Measurements from ENCODE around the gene MDM1. TPM values are rescaled to one million over a fixed set of nuclear protein-coding genes. Genes with fewer than 3 reads are reported as not detected.

Gene MDM1
- total RNA-seq, 1 experiment from 2014 or later, result 18.6 TPM

GRCh38 chr12:68358532-68359485 is 26.6 kb upstream of the MDM1 start:
- DNase-seq (ENCODE audit: low read depth), result peak; percentile 95
- in situ Hi-C loops (cut with HindIII; ENCODE audit: low pct_unique_long_range_greater_than_20kb, low sequenced_read_pairs), result no loop called here

DNA sequence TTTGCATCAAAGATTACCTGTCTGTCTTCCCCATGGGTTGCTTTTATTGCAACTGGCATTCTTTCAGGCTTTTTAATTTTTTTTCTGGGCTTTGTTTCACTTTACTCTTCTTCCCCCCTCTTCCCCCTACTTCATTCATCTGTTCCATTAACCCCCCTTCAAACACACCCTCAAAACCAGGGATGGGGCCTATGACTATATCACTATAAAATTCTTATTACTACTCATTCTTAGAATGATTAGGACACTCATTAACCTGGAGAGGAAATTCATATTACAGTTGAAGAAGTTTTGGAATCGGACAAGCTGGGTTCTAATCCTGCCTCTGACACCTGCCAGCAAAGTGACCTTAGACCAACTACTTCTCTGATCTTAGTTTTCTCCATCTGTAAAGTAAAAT is 24.8 kb upstream of the MDM1 start:
- in situ Hi-C loops (cut with HindIII; ENCODE audit: low pct_unique_long_range_greater_than_20kb, low sequenced_read_pairs), result no loop called here

DNA sequence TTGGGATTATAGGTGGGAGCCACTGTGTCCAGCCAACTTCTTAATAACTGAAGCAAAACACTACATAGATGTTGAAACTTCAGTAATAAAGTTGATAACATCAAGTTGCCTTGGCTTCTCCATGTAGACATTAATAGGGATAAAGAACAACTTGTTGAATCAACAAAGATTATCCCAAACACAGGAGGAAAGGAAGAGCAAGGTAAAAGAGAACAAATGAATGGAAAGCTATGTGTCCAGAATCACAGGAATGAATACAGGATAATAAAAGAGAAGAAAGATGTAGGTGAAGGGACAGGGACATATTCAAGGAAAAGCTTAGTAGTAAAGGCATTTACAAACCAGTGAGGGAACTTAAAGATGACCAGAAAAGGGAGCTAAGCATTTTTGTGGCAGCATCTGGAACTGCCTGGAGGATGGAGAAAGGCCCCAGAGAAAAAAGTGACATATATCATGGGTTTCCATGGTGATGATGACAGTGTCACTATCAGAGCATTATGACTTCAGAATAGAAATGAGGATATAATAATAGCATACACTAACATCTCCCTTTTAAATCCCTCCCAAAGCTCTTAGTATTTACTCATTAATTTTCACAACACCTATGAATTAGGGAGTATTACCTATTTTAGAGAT is 24.0 kb upstream of the MDM1 start:
- DNase-seq (ENCODE audit: low read depth), result no peak
- in situ Hi-C loops (cut with HindIII; ENCODE audit: low pct_unique_long_range_greater_than_20kb, low sequenced_read_pairs), result no loop called here

More for the DNA sequence above, 24.8 kb upstream of the MDM1 start:
- DNase-seq (ENCODE audit: low read depth), result no peak

- no peak for DNase-seq (ENCODE audit: low read depth)
- in situ Hi-C loops (cut with HindIII; ENCODE audit: low pct_unique_long_range_greater_than_20kb, low sequenced_read_pairs), result no loop called here
These were observed 22.9 kb upstream of the MDM1 start for GRCh38 chr12:68354977-68355541.

- no peak for DNase-seq (ENCODE audit: low read depth)
- in situ Hi-C loops (cut with HindIII; ENCODE audit: low pct_unique_long_range_greater_than_20kb, low sequenced_read_pairs), result no loop called here
These were observed 19.9 kb upstream of the MDM1 start for GRCh38 chr12:68352067-68352466.

GRCh38 chr12:68350753-68351152 is 18.6 kb upstream of the MDM1 start:
- in situ Hi-C loops (cut with HindIII; ENCODE audit: low pct_unique_long_range_greater_than_20kb, low sequenced_read_pairs), result no loop called here
- DNase-seq (ENCODE audit: low read depth), result no peak

- peak; percentile 63 for DNase-seq (ENCODE audit: low read depth)
- in situ Hi-C loops (cut with HindIII; ENCODE audit: low pct_unique_long_range_greater_than_20kb, low sequenced_read_pairs), result no loop called here
These were observed 17.9 kb upstream of the MDM1 start for GRCh38 chr12:68349921-68350606.

- DNase-seq (ENCODE audit: low read depth), result peak; percentile 68
- in situ Hi-C loops (cut with HindIII; ENCODE audit: low pct_unique_long_range_greater_than_20kb, low sequenced_read_pairs), result no loop called here
These were observed 17.1 kb upstream of the MDM1 start for GRCh38 chr12:68349220-68349621.

GRCh38 chr12:68348419-68348818 is 16.3 kb upstream of the MDM1 start:
- DNase-seq (ENCODE audit: low read depth), result no peak

DNA sequence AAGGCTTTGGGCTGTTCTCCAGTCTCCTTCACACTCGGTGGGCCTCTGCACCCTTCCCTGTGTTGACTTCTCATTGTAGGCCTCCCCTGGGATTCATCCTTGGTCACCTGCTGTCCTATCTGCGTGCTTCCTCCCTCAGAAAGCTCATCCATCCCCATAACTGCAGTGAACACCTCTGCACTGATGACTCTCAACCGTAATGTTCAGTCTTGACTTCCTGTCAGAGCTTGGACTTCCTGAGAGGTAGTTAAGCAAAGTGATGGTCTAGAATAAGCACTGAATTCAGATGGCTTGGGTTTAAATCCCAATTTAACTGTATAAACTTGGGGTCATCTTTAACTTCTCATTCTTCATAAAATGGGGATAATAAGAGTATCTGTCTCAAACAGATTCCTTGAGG is 13.6 kb upstream of the MDM1 start:
- in situ Hi-C loops (cut with HindIII; ENCODE audit: low pct_unique_long_range_greater_than_20kb, low sequenced_read_pairs), result no loop called here
- DNase-seq (ENCODE audit: low read depth), result no peak

More at GRCh38 chr12:68348419-68348818, 16.3 kb upstream of the MDM1 start:
- in situ Hi-C loops (cut with HindIII; ENCODE audit: low pct_unique_long_range_greater_than_20kb, low sequenced_read_pairs), result no loop called here

- in situ Hi-C loops (cut with HindIII; ENCODE audit: low pct_unique_long_range_greater_than_20kb, low sequenced_read_pairs), result no loop called here
These were observed 12.0 kb upstream of the MDM1 start for GRCh38 chr12:68344126-68344525.

GRCh38 chr12:68342966-68343365 is 10.8 kb upstream of the MDM1 start:
- in situ Hi-C loops (cut with HindIII; ENCODE audit: low pct_unique_long_range_greater_than_20kb, low sequenced_read_pairs), result no loop called here
- DNase-seq (ENCODE audit: low read depth), result no peak

More at GRCh38 chr12:68344126-68344525, 12.0 kb upstream of the MDM1 start:
- DNase-seq (ENCODE audit: low read depth), result no peak

- in situ Hi-C loops (cut with HindIII; ENCODE audit: low pct_unique_long_range_greater_than_20kb, low sequenced_read_pairs), result no loop called here
- DNase-seq (ENCODE audit: low read depth), result no peak
These were observed 9.7 kb upstream of the MDM1 start for GRCh38 chr12:68341822-68342221.

GRCh38 chr12:68340404-68341270 is 8.5 kb upstream of the MDM1 start:
- DNase-seq (ENCODE audit: low read depth), result no peak
- in situ Hi-C loops (cut with HindIII; ENCODE audit: low pct_unique_long_range_greater_than_20kb, low sequenced_read_pairs), result no loop called here

DNA sequence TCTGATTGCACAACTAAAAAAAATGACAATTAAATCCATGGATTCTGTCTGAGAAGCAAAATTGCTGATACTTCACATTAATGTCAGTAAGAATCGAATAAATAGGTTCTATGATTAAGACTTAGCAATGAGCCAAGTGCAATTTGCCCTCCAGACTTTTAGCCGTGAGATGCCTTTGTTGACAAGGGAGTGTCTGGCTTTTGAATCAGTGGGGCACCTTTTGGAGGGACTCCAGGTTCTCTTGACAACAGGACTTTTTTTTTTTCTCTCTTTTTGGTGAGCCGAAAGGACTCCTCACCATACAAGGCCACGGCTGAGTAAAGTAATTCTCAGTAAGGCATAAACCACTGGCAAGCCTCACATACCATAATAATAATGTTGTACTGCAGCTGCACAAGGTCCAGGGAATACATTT is 4.7 kb upstream of the MDM1 start:
- DNase-seq (ENCODE audit: low read depth), result no peak
- in situ Hi-C loops (cut with HindIII; ENCODE audit: low pct_unique_long_range_greater_than_20kb, low sequenced_read_pairs), result no loop called here

DNA sequence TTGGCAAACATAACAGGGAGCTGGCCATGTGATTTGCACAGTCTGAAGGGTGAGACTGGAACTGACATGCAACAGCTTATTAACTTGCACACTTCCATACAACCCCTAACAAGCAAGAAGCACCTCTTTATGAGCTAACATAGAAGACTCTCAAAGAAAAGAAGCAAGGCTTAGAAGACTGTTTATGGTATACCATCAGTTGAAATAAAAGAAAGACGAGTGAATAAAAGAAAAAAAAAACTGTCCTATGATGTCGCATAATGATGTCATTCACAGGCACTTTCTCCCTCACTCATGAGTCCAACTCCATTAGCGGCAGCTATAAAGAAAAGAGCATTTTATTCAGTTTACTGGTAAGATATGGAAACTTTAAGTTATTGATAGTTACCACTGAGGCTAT is 3.3 kb upstream of the MDM1 start:
- DNase-seq (ENCODE audit: low read depth), result no peak
- in situ Hi-C loops (cut with HindIII; ENCODE audit: low pct_unique_long_range_greater_than_20kb, low sequenced_read_pairs), result no loop called here

- in situ Hi-C loops (cut with HindIII; ENCODE audit: low pct_unique_long_range_greater_than_20kb, low sequenced_read_pairs), result no loop called here
- peak; percentile 46 for DNase-seq (ENCODE audit: low read depth)
These were observed 2.0 kb upstream of the MDM1 start for GRCh38 chr12:68334132-68334531.
